Fibroblast of peridontal ligament (primary cell): ENCODE measurements around the gene ERMP1.
"Not testable (repeated sequence)": the region's sequence is repeated elsewhere in the genome, so short reads cannot be mapped to it uniquely, and the experiment has no call there.

Source experiments
- DNase-seq: peaks from one replicate; pipeline ENCODE4 v3.0.0-alpha.2; 2010; ENCODE audit errors: extremely low read depth

The ERMP1 gene

GRCh38 chr9:5779705-5780218 lies 53.2 kb downstream of the ERMP1 start:
- not testable (repeated sequence) for DNase-seq

- DNase-seq, result no peak
These were observed 54.1 kb downstream of the ERMP1 start for GRCh38 chr9:5778805-5779204.

GRCh38 chr9:5773324-5773999 lies 59.5 kb downstream of the ERMP1 start:
- peak; percentile 41 for DNase-seq

- DNase-seq, result no peak
These were observed 64.7 kb downstream of the ERMP1 start for GRCh38 chr9:5767968-5768932.

GRCh38 chr9:5764130-5764868 lies 68.6 kb downstream of the ERMP1 start:
- no peak for DNase-seq

GRCh38 chr9:5762421-5762820 lies 70.5 kb downstream of the ERMP1 start:
- DNase-seq, result no peak

GRCh38 chr9:5760338-5760737 lies 72.6 kb downstream of the ERMP1 start:
- no peak for DNase-seq

- no peak for DNase-seq
These were observed 76.3 kb downstream of the ERMP1 start for GRCh38 chr9:5756633-5757032.

GRCh38 chr9:5750569-5750968 lies 82.3 kb downstream of the ERMP1 start:
- DNase-seq, result no peak

- DNase-seq, result no peak
These were observed 83.6 kb downstream of the ERMP1 start for GRCh38 chr9:5749306-5749705.

GRCh38 chr9:5748438-5748837 lies 84.5 kb downstream of the ERMP1 start:
- DNase-seq, result no peak

GRCh38 chr9:5743109-5743508 lies 89.8 kb downstream of the ERMP1 start:
- no peak for DNase-seq

- DNase-seq, result no peak
These were observed 96.2 kb downstream of the ERMP1 start for GRCh38 chr9:5736563-5737346.

GRCh38 chr9:5735072-5735471 lies 97.8 kb downstream of the ERMP1 start:
- no peak for DNase-seq
